SJCRH30 (cell line): ENCODE results near the gene ENTPD2. TPM values are rescaled to one million over a fixed set of nuclear protein-coding genes. Genes with fewer than 3 reads are reported as not detected.
"Not testable (repeated sequence)": the region's sequence is repeated elsewhere in the genome, so short reads cannot be mapped to it uniquely, and the experiment has no call there.

Experiments
- DNase-seq, 2 experiments: peaks; one replicate each; pipeline ENCODE4 v3.0.0-alpha.2; 2015 to 2020
- H3K27ac ChIP-seq: fragments of 250-450 bp; sonication (Bioruptor Pico); 2 replicates; pipeline ENCODE4 v1.5.1; 2020; ENCODE audit warnings: mild to moderate bottlenecking, moderate library complexity
- H3K27me3 ChIP-seq: fragments of 250-450 bp; sonication (Bioruptor Pico); 2 replicates; pipeline ENCODE4 v1.5.1; 2020; ENCODE audit warnings: mild to moderate bottlenecking, moderate library complexity
- H3K36me3 ChIP-seq: fragments of 250-450 bp; sonication (Bioruptor Pico); 2 replicates; pipeline ENCODE4 v1.5.1; 2020; ENCODE audit warnings: mild to moderate bottlenecking, moderate library complexity
- H3K4me1 ChIP-seq: fragments of 250-450 bp; sonication (Bioruptor Pico); 2 replicates; pipeline ENCODE4 v1.5.1; 2020; ENCODE audit warnings: mild to moderate bottlenecking, moderate library complexity
- H3K4me3 ChIP-seq: fragments of 250-450 bp; sonication (Bioruptor Pico); 2 replicates; pipeline ENCODE4 v1.5.1; 2020; ENCODE audit warnings: mild to moderate bottlenecking, moderate library complexity
- H3K9me3 ChIP-seq: fragments of 250-450 bp; sonication (Bioruptor Pico); replicated peaks from 2 replicates; pipeline ENCODE4 v1.5.1; 2020; ENCODE audit warnings: mild to moderate bottlenecking, moderate library complexity
- total RNA-seq: library from RNA; depleted of rRNA; stranded (reverse); fragments of >200 nt; shearing (Covaris generic); gene quantifications from 2 replicates; pipeline ENCODE4 v1.2.3, GENCODE V29; 2014

ENTPD2 gene
- total RNA-seq, 1 experiment from 2014 or later, result 1.9 TPM

DNA sequence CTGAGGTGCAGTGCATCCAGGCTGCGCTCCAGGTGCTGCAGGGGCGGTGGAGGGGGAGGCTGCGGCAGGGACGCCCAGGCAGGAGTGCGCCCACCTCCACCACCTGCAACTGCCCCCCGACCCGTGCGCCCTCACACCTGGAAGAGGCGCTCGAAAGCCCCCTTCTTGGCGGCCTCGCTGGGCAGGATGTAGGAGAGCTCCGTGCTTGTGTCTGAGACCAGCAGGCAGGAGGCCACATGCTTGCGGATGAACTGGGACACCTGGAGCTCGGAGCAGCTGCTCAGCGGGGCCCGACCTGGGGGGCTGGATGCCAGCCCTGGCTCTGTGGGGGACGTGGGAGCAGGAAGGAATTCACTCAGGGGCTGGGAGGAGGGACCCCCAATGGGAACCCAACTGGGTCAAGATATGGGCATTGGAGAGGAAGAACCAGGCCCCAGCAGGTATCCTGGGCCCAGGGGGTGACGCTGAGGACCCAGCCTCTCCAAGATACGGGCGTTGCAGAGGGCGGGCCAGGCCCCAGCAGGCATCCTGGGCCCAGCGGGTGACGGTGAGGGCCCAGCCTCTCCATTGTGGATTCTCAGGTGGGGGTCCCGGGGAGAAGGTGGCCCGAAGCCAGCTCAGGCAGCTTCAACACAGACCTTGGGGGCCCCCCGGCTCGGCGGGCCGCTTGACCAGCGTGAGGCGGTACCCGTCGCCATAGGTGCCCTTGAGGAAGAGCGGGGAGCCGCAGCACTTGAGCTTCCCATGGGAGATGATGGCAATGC is 38.9 kb downstream of the ENTPD2 start:
- no peaks in the 10 kb centered on the region for H3K9me3 ChIP-seq
- DNase-seq, result no peak
- no peaks in the 10 kb centered on the region for H3K36me3 ChIP-seq

DNA sequence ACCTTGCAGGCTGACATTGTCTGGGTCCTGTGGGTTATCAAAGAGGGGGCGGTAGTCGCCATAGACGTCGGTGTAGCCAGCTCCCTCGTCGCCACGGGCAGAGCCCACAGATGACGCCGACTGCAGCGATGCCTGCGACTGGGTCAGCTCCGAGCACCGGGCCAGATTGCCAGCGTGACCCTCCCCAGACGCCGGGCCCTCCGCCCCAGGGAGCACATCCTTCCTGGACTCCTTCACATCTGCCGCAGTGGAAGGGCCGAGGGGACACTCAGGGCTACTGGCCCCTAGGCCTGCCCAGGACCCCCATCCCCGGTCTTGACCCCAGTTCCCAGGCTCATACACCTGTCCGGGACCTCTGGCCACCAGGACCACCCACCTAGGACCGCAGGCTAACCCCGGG is 39.7 kb downstream of the ENTPD2 start:
- Histone ChIP-seq H3K27ac (no peak overlapping the region), H3K4me3 (no peak overlapping the region), H3K9me3 (no peaks in the 10 kb centered on the region), H3K4me1 (no peaks in the 10 kb centered on the region), H3K36me3 (no peaks in the 10 kb centered on the region), H3K27me3 (no peaks in the 10 kb centered on the region)
- DNase-seq, result no peak

More for the DNA sequence above, 38.9 kb downstream of the ENTPD2 start:
- no peaks in the 10 kb centered on the region for H3K4me1 ChIP-seq
- H3K27me3 ChIP-seq, result no peaks in the 10 kb centered on the region
- H3K27ac ChIP-seq, result no peak overlapping the region
- no peak overlapping the region for H3K4me3 ChIP-seq

- Histone ChIP-seq H3K9me3 (no peaks in the 10 kb centered on the region), H3K36me3 (no peaks in the 10 kb centered on the region), H3K4me1 (no peaks in the 10 kb centered on the region), H3K27ac (no peak overlapping the region), H3K4me3 (no peak overlapping the region), H3K27me3 (no peaks in the 10 kb centered on the region)
- no peak for DNase-seq
These were observed 40.3 kb downstream of the ENTPD2 start for GRCh38 chr9:137013571-137013940.

DNA sequence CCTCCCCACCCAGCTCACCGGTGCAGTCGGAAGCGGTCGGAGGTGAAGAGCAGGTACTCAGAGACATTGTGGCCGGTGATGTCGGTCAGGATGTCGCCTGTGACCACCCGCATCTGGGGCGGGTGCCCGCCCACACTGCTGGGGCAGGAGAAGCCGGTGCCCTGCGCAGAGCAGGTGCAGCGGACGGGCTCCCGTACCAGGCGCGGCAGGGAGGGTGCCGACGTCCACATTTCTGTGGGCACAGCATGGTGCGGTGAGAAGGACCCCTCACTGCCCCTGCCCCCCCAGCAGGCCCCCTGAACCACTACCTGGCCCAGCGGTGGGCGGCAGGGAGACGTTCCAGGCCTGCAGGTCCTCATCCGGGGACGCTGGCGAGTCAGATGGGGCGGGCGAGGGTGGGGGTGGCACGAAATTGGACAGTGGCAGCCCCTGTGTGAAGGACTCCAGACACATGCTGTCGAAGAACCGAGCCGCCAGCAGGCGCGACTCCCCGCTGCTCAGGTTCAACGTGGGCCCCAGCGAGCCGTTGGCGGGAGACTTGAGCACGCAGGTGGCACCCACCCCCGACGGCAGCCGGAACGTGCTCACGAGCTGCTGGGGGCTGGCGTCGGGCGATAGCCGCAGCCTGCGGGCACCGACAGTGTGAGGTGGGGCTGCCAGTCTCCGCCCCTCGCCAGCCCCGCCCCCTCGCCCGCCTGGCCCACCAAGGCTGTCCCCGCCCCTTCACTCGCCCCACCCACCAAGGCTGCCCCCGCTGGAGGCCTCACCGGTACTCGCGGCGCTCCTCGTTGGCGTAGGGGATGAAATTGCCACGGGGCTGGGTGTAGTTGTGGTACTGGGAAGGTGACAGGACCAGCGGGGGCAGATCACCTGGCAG is 40.9 kb downstream of the ENTPD2 start:
- Histone ChIP-seq H3K4me1 (peaks cover 4% of the 10 kb centered on the region), H3K4me3 (no peak overlapping the region), H3K36me3 (no peaks in the 10 kb centered on the region), H3K27ac (no peak overlapping the region), H3K27me3 (no peaks in the 10 kb centered on the region), H3K9me3 (no peaks in the 10 kb centered on the region)
- DNase-seq, result no peak

- H3K4me1 ChIP-seq, result peaks cover 11% of the 10 kb centered on the region
- no peak overlapping the region for H3K27ac ChIP-seq
- no peak for DNase-seq
- H3K4me3 ChIP-seq, result no peak overlapping the region
- no peaks in the 10 kb centered on the region for H3K36me3 ChIP-seq
- no peaks in the 10 kb centered on the region for H3K9me3 ChIP-seq
- no peaks in the 10 kb centered on the region for H3K27me3 ChIP-seq
These were observed 41.8 kb downstream of the ENTPD2 start for GRCh38 chr9:137011907-137012675.

- DNase-seq, result no peak
- Histone ChIP-seq H3K4me3 (no peak overlapping the region), H3K27me3 (no peaks in the 10 kb centered on the region), H3K9me3 (no peaks in the 10 kb centered on the region), H3K27ac (no peak overlapping the region), H3K36me3 (no peaks in the 10 kb centered on the region), H3K4me1 (peaks cover 17% of the 10 kb centered on the region)
These were observed 42.7 kb downstream of the ENTPD2 start for GRCh38 chr9:137011156-137011555.

GRCh38 chr9:137009938-137010732 is 43.7 kb downstream of the ENTPD2 start:
- Histone ChIP-seq H3K36me3 (no peaks in the 10 kb centered on the region), H3K9me3 (peaks cover 7% of the 10 kb centered on the region), H3K4me3 (no peak overlapping the region), H3K27me3 (no peaks in the 10 kb centered on the region), H3K4me1 (peaks cover 17% of the 10 kb centered on the region), H3K27ac (no peak overlapping the region)
- no peak for DNase-seq

GRCh38 chr9:137009217-137009616 is 44.6 kb downstream of the ENTPD2 start:
- Histone ChIP-seq H3K4me1 (peaks cover 17% of the 10 kb centered on the region), H3K4me3 (no peak overlapping the region), H3K9me3 (peaks cover 9% of the 10 kb centered on the region), H3K27me3 (no peaks in the 10 kb centered on the region), H3K36me3 (no peaks in the 10 kb centered on the region), H3K27ac (no peak overlapping the region)
- DNase-seq, result no peak

GRCh38 chr9:137008312-137008711 is 45.5 kb downstream of the ENTPD2 start:
- no peaks in the 10 kb centered on the region for H3K27me3 ChIP-seq
- H3K4me1 ChIP-seq, result peaks cover 17% of the 10 kb centered on the region
- peaks cover 9% of the 10 kb centered on the region for H3K9me3 ChIP-seq
- H3K4me3 ChIP-seq, result no peak overlapping the region
- no peak overlapping the region for H3K27ac ChIP-seq
- H3K36me3 ChIP-seq, result no peaks in the 10 kb centered on the region
- no peak for DNase-seq

GRCh38 chr9:137007816-137008270 is 46.0 kb downstream of the ENTPD2 start:
- Histone ChIP-seq H3K36me3 (no peaks in the 10 kb centered on the region), H3K9me3 (peaks cover 9% of the 10 kb centered on the region), H3K27me3 (no peaks in the 10 kb centered on the region), H3K4me1 (peaks cover 17% of the 10 kb centered on the region), H3K27ac (peak overlapping the region; percentile 15; the same call in 1 of the 2 replicates), H3K4me3 (peak overlapping the region; percentile 6)
- DNase-seq, result peak; percentile 50

DNA sequence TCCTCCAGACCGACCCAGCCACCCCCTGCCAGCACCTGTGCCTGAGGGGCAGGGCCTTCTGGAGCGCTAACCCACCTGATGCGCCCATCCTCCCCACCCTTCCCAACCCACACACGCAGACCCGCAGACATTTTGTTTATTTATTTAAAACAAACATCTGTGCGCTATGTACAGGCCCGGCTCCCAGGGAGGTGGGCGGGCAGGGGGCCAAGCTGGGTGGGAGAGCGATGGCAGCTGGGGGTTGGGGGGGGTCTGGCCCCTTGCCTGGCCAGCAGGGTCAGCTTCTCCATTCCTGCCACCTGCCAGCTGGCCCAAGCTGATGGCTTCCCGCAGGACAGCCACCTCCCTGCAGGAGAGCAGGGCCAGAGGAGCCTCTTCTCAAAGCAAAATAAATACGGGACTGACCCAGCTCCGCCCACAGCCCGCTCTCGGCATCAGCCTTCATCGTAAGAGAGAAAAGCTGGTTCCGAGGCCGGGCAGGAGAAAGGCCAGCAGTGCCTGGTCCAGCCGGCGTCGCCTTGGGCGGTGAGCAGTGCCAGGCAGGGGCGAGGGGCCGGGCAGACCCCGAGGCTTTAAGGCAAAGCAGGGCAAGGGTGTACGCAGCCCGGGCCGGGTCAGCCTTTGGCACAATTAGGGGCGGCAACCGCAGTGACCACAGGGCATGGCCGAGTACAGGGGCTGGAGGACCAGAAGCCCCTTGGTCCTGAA is 46.6 kb downstream of the ENTPD2 start:
- H3K27me3 ChIP-seq, result no peaks in the 10 kb centered on the region
- peaks cover 17% of the 10 kb centered on the region for H3K4me1 ChIP-seq
- H3K36me3 ChIP-seq, result no peaks in the 10 kb centered on the region
- peak overlapping the region; percentile 15; the same call in 1 of the 2 replicates for H3K27ac ChIP-seq
- DNase-seq, result peak; percentile 83 to 88
- H3K4me3 ChIP-seq, result peak overlapping the region; percentile 6
- H3K9me3 ChIP-seq, result peaks cover 9% of the 10 kb centered on the region

DNA sequence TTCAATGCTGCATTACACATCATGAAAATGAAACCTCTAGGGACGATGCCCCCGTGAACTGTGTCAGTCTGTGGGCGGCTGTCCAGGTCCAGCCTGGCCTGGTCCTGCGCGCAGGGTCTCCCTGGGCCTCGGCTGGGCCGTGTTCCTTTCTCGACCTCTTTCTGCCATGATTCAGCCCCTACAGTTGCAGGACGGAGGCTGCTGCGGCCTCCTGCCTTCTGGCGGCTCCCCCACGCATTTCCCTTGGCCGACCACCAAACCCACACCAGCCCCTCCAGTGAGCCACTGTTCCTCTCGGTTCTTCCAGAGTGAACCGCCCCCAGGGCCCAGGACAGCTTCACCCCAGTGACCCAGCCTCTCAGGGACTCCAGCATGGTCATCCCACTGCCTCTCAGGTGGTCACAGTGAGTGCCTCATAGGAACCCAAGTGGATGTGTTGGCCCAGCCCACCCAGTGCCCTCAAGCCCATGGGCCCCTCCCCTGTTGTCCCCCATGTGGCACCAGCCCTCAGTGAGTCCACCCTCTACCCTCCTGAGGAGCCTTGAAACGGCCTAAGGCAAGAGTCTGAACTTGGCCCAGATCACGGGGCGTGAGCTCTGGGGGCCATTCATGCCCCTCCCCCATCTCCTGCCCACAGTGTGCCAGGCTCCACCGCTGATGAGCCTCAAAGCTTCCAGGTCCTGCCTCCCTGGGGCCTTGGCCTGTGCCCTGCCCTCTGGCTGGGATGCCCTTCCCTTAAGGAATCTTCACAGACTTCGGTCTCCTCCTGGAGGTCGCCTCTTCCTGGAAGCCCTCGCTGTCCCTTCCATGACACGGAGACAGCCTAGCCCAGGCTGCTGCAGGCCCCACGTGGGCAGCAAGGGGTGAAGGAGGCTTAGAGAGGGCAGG is 47.5 kb downstream of the ENTPD2 start:
- H3K4me1 ChIP-seq, result peaks cover 17% of the 10 kb centered on the region
- no peaks in the 10 kb centered on the region for H3K36me3 ChIP-seq
- H3K4me3 ChIP-seq, result no peak overlapping the region
- DNase-seq, result no peak
- peaks cover 9% of the 10 kb centered on the region for H3K9me3 ChIP-seq
- no peaks in the 10 kb centered on the region for H3K27me3 ChIP-seq
- no peak overlapping the region for H3K27ac ChIP-seq

DNA sequence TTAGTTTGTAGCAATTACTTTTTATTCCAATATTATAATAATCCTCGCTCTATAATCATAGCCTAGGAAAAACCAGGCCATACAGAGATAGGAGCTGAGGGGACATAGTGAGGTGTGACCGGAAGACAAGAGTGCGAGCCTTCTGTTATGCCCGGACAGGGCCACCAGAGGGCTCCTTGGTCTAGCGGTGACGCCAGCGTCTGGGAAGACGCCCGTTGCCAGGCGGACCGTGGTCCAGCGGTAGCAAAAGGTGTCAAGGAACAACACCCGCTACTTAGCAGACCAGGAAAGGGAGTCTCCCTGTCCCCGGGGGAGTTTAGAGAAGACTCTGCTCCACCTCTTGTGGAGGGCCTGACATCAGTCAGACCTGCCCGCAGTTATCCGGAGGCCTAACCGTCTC is 49.6 kb downstream of the ENTPD2 start:
- H3K36me3 ChIP-seq, result not testable (repeated sequence)

More for the DNA sequence above, 49.6 kb downstream of the ENTPD2 start:
- DNase-seq, H3K9me3 ChIP-seq, H3K27me3 ChIP-seq, H3K27ac ChIP-seq, H3K4me3 ChIP-seq: not testable (repeated sequence)
- peaks cover 22% of the 10 kb centered on the region for H3K4me1 ChIP-seq
